ENCODE measurements around the gene IP6K2. TPM values are rescaled to one million over a fixed set of nuclear protein-coding genes. Genes with fewer than 3 reads are reported as not detected.

Gene IP6K2
- total and polyA plus RNA-seq, 2 of the 13 experiments (the other 11 are each of a cell fraction or from before 2014, with no cell fraction given) = 85.5 to 112 TPM

- TF ChIP-seq ZNF253 (CRISPR knock-in tag; IDR thresholded peaks at IDR 0.05; ENCODE audit: borderline replicate concordance) = peak; percentile 100
- peak; percentile 100 for TF ChIP-seq ZNF704 (CRISPR knock-in tag; IDR thresholded peaks at IDR 0.05; ENCODE audit: borderline replicate concordance)
- peak; percentile 100 for TF ChIP-seq ZSCAN30 (CRISPR knock-in tag; IDR thresholded peaks at IDR 0.05)
- TF ChIP-seq ZNF512 (CRISPR knock-in tag; IDR thresholded peaks at IDR 0.05) = peak; percentile 82
- TF ChIP-seq ZNF20 (CRISPR knock-in tag; IDR thresholded peaks at IDR 0.05) = peak; percentile 100
- peak; percentile 100 for TF ChIP-seq ARID4A (CRISPR knock-in tag; IDR thresholded peaks at IDR 0.05; ENCODE audit: borderline replicate concordance)
- peak; percentile 99 for TF ChIP-seq ZNF205 (CRISPR knock-in tag; IDR thresholded peaks at IDR 0.05)
- peak; percentile 100 for TF ChIP-seq TOPORS (CRISPR knock-in tag; IDR thresholded peaks at IDR 0.05)
- no peak for TF ChIP-seq TBL1XR1 (IDR thresholded peaks at IDR 0.05; ENCODE audit: borderline replicate concordance, low read length, partially characterized antibody)
- peak; percentile 85 for TF ChIP-seq ZBTB14 (CRISPR knock-in tag; IDR thresholded peaks at IDR 0.05)
- peak; percentile 100 for TF ChIP-seq ZNF224 (CRISPR knock-in tag; IDR thresholded peaks at IDR 0.05)
- peak; percentile 100 for TF ChIP-seq MXD4 (CRISPR knock-in tag; IDR thresholded peaks at IDR 0.05)
- TF ChIP-seq NFIB (CRISPR knock-in tag; IDR thresholded peaks at IDR 0.05; ENCODE audit: borderline replicate concordance) = peak; percentile 96; the same call in 1 of the 2 replicates
Observed at GRCh38 chr3:48661501-48662144, 55.4 kb downstream of the IP6K2 start (continued).

All from HepG2 (cell line).